Esophagus squamous epithelium (tissue), 4 donors: ENCODE measurements around the gene MKS1.

ENCODE experiments used
- CTCF ChIP-seq, 6 experiments: fragments of 450-650 bp in 4 of 6; fragments of 200-600 bp in 2 of 6; sonication (generic) in 2 of 6; IDR thresholded peaks; one replicate each; pipeline ENCODE4 v1.5.1; 2016 to 2019; ENCODE audit warnings: antibody characterized with exemption in 6 of 6, mild to moderate bottlenecking in 4 of 6, moderate library complexity in 4 of 6
- POLR2A ChIP-seq, 4 donors: fragments of 450-650 bp; IDR thresholded peaks; one replicate each; pipeline ENCODE4 v1.6.1; 2017; ENCODE audit warnings: antibody characterized with exemption in 4 of 4, mild to moderate bottlenecking in 4 of 4, moderate library complexity in 3 of 4

DNA sequence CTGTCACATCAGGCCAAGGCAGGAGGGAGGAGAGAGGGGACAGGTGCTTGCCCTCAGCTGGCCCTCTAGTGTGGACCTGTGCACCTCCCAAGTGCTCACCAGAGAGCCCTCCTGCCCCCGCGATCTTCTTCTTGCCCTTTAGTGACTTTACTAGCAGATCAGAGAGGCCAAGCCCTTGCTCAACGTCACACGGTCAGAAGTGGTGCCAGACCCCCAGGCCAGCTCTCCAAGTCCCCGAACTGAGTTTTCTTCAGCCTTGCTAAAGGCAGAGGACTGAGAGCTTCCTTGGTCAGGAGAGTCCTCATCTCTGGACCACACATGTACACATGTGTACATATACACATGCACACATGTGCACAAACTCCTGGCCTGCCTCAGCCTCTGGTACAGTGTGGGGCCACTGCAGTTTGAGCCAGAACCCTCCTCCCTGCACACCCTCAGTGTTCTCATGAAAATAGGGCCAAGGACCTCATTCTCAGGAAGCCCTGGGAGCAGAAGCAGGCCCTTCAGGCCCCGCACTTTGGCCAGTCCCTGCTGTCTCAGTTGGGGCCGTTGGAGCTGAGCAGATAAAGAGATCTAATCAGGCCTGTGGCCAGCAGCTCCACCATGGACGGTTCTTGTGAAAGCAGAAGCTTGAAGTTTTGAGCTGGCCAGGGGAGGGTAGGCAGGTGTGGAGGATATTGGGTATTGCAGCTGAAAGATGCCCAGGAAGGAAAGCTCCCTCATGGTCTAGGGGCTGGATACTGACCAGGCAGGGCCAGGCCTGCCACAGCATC is 33.9 kb downstream of the MKS1 start:
- TF ChIP-seq CTCF (IDR thresholded peaks at IDR 0.05) (no peak), POLR2A (IDR thresholded peaks at IDR 0.05) (no peak)
